Astrocyte (in vitro differentiated cells and primary cell): Measurements from ENCODE around the gene LGALS8. TPM values are rescaled to one million over a fixed set of nuclear protein-coding genes. Genes with fewer than 3 reads are reported as not detected.

Experiments used
- DNase-seq: peaks from one replicate; pipeline ENCODE4 v3.0.0-alpha.2; 2010; ENCODE audit warnings: low read depth
- FAIRE-seq: peaks from 2 replicates; lab custom pipeline; 2011; peaks lifted over from hg19 to GRCh38; lab: Jason Lieb, UNC
- H2AFZ ChIP-seq: 2 replicates; pipeline ENCODE4 v1.6.0; 2012; ENCODE audit warnings: low read depth, low read length, inconsistent platforms
- H3K27ac ChIP-seq: 2 replicates; pipeline ENCODE4 v1.5.1; 2011; ENCODE audit warnings: low read depth, low read length, inconsistent platforms
- H3K27me3 ChIP-seq: 2 replicates; pipeline ENCODE4 v1.6.0; 2011; ENCODE audit warnings: low read length, inconsistent platforms; ENCODE audit not compliant: insufficient read depth
- H3K36me3 ChIP-seq: 2 replicates; pipeline ENCODE4 v1.5.1; 2011; ENCODE audit warnings: low read length, inconsistent platforms; ENCODE audit not compliant: insufficient read depth
- H3K4me1 ChIP-seq: 2 replicates; pipeline ENCODE4 v1.5.1; 2011; ENCODE audit warnings: low read length, inconsistent platforms; ENCODE audit not compliant: insufficient read depth
- H3K4me2 ChIP-seq: 2 replicates; pipeline ENCODE4 v1.6.0; 2012; ENCODE audit warnings: low read length, inconsistent platforms
- H3K4me3 ChIP-seq: 2 replicates; pipeline ENCODE4 v1.5.1; 2011; ENCODE audit warnings: low read depth, mild to moderate bottlenecking, low read length, inconsistent platforms; ENCODE audit not compliant: insufficient read depth
- H3K79me2 ChIP-seq: 2 replicates; pipeline ENCODE4 v1.6.0; 2012; ENCODE audit warnings: mild to moderate bottlenecking, low read length, inconsistent platforms; ENCODE audit not compliant: insufficient read depth
- H3K9ac ChIP-seq: 2 replicates; pipeline ENCODE4 v1.6.0; 2012; ENCODE audit warnings: mild to moderate bottlenecking, low read length, inconsistent platforms
- H3K9me3 ChIP-seq: 2 replicates; pipeline ENCODE4 v1.5.1; 2012; ENCODE audit warnings: low read depth, mild to moderate bottlenecking, low read length, inconsistent platforms; ENCODE audit not compliant: insufficient read depth
- H4K20me1 ChIP-seq: 2 replicates; pipeline ENCODE4 v1.6.0; 2012; ENCODE audit warnings: low read length, inconsistent platforms; ENCODE audit not compliant: insufficient read depth
- H3K27ac Mint-ChIP-seq: one replicate; pipeline ENCODE4 v1.8.0; 2021; ENCODE audit warnings: mild to moderate bottlenecking, mixed read lengths; ENCODE audit not compliant: unreplicated experiment
- H3K27me3 Mint-ChIP-seq: one replicate; pipeline ENCODE4 v1.8.0; 2021; ENCODE audit warnings: low read depth, mixed read lengths; ENCODE audit not compliant: unreplicated experiment
- H3K36me3 Mint-ChIP-seq: one replicate; pipeline ENCODE4 v1.8.0; 2021; ENCODE audit warnings: low read depth, mixed read lengths; ENCODE audit not compliant: unreplicated experiment
- H3K4me1 Mint-ChIP-seq: one replicate; pipeline ENCODE4 v1.8.0; 2021; ENCODE audit warnings: low read depth, mixed read lengths; ENCODE audit not compliant: unreplicated experiment
- H3K4me3 Mint-ChIP-seq: one replicate; pipeline ENCODE4 v1.8.0; 2021; ENCODE audit warnings: mild to moderate bottlenecking, moderate library complexity, mixed read lengths; ENCODE audit not compliant: unreplicated experiment
- H3K9me3 Mint-ChIP-seq: one replicate; pipeline ENCODE4 v1.8.0; 2021; ENCODE audit warnings: mild to moderate bottlenecking, mixed read lengths; ENCODE audit not compliant: unreplicated experiment
- EZH2 ChIP-seq: IDR thresholded peaks from 2 replicates; pipeline ENCODE4 v1.6.1; 2012; ENCODE audit warnings: mild to moderate bottlenecking, low read length, inconsistent platforms; ENCODE audit not compliant: insufficient read depth
- total RNA-seq: library from RNA; stranded (reverse); gene quantifications from 2 replicates; pipeline ENCODE4 v1.2.1, GENCODE V29; 2021
- TF ChIP-seq, protein P1 (sequence below): IDR thresholded peaks from 2 replicates; pipeline ENCODE4 v1.5.1; 2011; ENCODE audit warnings: low read depth, mild to moderate bottlenecking, inconsistent platforms, low read length, moderate library complexity; ENCODE audit not compliant: insufficient read depth

LGALS8 gene
- total RNA-seq, 1 donor from 2014 or later, result 27.9 TPM

DNA sequence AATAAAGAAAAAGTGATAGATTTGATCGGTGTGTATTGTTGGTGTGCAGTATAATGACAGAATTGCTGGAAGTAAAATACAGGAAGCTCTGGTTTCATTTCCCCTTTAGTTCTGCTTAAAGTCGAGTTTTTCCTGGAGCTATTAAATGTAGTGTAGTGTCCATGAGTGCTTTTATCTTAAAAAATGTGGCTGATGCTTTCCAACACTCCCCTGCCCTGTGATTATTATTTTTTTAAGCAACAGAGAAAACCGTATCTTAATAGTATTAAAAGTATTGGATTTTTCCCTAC lies 1.1 kb downstream of the LGALS8 start:
- Histone ChIP-seq H3K4me2 (peak overlapping the region; percentile 90), H3K27ac (peak overlapping the region; percentile 73), H3K4me1 (peaks cover 7% of the 10 kb centered on the region), H4K20me1 (no peaks in the 10 kb centered on the region), H3K9me3 (no peaks in the 10 kb centered on the region), H3K79me2 (peaks cover 13% of the 10 kb centered on the region), H3K36me3 (peaks cover 12% of the 10 kb centered on the region), H3K27me3 (no peaks in the 10 kb centered on the region), H3K9ac (peak overlapping the region; percentile 89), H3K4me3 (peak overlapping the region; percentile 96), H2AFZ (peak overlapping the region; percentile 88)
- FAIRE-seq (no peak), DNase-seq (no peak)
- H3K27me3 Mint-ChIP-seq, result no peaks in the 10 kb centered on the region
- TF ChIP-seq EZH2, result no peak
- TF ChIP-seq, protein P1, sequence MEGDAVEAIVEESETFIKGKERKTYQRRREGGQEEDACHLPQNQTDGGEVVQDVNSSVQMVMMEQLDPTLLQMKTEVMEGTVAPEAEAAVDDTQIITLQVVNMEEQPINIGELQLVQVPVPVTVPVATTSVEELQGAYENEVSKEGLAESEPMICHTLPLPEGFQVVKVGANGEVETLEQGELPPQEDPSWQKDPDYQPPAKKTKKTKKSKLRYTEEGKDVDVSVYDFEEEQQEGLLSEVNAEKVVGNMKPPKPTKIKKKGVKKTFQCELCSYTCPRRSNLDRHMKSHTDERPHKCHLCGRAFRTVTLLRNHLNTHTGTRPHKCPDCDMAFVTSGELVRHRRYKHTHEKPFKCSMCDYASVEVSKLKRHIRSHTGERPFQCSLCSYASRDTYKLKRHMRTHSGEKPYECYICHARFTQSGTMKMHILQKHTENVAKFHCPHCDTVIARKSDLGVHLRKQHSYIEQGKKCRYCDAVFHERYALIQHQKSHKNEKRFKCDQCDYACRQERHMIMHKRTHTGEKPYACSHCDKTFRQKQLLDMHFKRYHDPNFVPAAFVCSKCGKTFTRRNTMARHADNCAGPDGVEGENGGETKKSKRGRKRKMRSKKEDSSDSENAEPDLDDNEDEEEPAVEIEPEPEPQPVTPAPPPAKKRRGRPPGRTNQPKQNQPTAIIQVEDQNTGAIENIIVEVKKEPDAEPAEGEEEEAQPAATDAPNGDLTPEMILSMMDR, result no peak
- no peaks in the 10 kb centered on the region for H3K9me3 Mint-ChIP-seq
- H3K36me3 Mint-ChIP-seq, result no peaks in the 10 kb centered on the region
- peak overlapping the region; percentile 87 for H3K27ac Mint-ChIP-seq
- H3K4me1 Mint-ChIP-seq, result peaks cover 4% of the 10 kb centered on the region
- peak overlapping the region; percentile 92 for H3K4me3 Mint-ChIP-seq

DNA sequence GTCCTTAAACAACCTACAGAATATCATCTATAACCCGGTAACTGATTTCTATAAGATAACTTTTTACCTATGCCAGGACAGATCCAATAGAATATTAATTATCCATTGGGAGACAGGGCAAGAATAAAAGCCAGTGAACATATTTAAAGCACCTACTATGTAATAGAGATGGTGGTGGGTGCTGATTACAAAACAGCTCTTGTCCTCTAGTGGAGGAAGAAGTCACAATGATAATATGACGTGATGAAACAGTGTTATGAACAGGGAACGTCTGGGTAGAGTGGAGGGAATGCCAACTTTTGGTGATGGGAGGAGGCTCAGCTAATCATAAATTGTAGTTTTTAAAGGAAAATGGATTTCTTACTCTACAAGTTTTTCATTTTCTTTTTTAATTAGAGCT lies 2.3 kb downstream of the LGALS8 start:
- DNase-seq, result no peak
- Histone ChIP-seq H3K79me2 (peaks cover 13% of the 10 kb centered on the region), H3K4me1 (peaks cover 7% of the 10 kb centered on the region), H2AFZ (no peak overlapping the region), H3K36me3 (peaks cover 12% of the 10 kb centered on the region), H3K4me3 (no peak overlapping the region), H3K4me2 (no peak overlapping the region), H3K9ac (no peak overlapping the region), H4K20me1 (no peaks in the 10 kb centered on the region), H3K27ac (no peak overlapping the region), H3K9me3 (no peaks in the 10 kb centered on the region), H3K27me3 (no peaks in the 10 kb centered on the region)
- H3K4me1 Mint-ChIP-seq, result no peaks in the 10 kb centered on the region
- no peaks in the 10 kb centered on the region for H3K9me3 Mint-ChIP-seq
- TF ChIP-seq, protein P1, result no peak
- no peak for TF ChIP-seq EZH2
- H3K27ac Mint-ChIP-seq, result no peak overlapping the region
- FAIRE-seq, result no peak
- no peaks in the 10 kb centered on the region for H3K27me3 Mint-ChIP-seq
- no peak overlapping the region for H3K4me3 Mint-ChIP-seq
- H3K36me3 Mint-ChIP-seq, result no peaks in the 10 kb centered on the region

DNA sequence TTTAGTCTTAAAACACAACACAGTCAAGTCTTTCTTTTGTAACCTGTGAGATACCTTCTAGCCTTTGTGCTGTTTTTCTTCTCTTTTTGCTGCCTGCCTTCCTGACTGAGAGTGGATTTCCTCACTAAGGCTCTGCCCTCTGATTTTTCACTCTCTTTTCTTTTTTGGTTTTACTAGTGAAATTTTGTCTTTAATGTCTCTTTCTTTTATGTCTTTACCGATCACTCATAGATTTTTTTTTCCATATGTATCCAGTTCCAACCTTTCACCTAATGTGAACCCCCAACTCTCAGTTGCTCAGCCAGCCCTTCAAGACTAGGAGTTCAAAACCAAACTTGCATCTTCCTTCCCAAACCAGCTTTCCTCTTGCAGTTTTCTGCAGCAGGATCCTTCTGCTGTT lies 6.5 kb downstream of the LGALS8 start:
- Mint-ChIP-seq H3K4me1 (peaks cover 13% of the 10 kb centered on the region), H3K27ac (no peak overlapping the region), H3K9me3 (no peaks in the 10 kb centered on the region), H3K27me3 (no peaks in the 10 kb centered on the region), H3K4me3 (no peak overlapping the region), H3K36me3 (no peaks in the 10 kb centered on the region)
- Histone ChIP-seq H3K36me3 (peaks cover 12% of the 10 kb centered on the region), H3K27me3 (no peaks in the 10 kb centered on the region), H3K27ac (no peak overlapping the region), H2AFZ (no peak overlapping the region), H4K20me1 (peaks cover 3% of the 10 kb centered on the region), H3K4me2 (no peak overlapping the region), H3K9ac (no peak overlapping the region), H3K9me3 (no peaks in the 10 kb centered on the region), H3K4me1 (peaks cover 16% of the 10 kb centered on the region), H3K79me2 (peaks cover under 1% of the 10 kb centered on the region), H3K4me3 (no peak overlapping the region)
- TF ChIP-seq EZH2, result no peak
- TF ChIP-seq, protein P1, result no peak
- no peak for FAIRE-seq
- DNase-seq, result no peak
